ENCODE data around the gene FAF1. TPM values are rescaled to one million over a fixed set of nuclear protein-coding genes. Genes with fewer than 3 reads are reported as not detected.

Gene FAF1
- total and polyA plus RNA-seq, 8 donors, result 20.1 to 144 (median 27.4) TPM

DNA sequence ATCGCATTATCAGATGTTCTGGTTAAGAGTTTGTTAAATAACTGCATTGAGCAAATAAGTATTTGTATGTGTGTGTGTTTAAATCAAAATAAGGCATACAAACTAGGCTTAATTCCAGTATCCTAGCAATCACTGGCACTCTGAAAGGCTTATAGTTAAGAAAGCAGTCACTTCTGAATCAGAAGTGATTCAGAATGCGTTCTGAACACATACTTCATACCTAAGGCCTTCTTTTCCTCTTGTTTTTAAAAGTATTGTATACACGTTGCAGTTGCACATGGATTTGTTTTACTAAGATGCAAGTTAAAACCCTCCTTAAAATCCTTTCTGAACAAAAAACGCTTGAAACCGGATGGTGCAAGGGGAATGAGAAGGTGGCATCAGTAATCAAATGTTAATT is 298.4 kb downstream of the FAF1 start:
- Histone ChIP-seq H3K9me3 (no peaks in the 10 kb centered on the region), H3K4me3 (no peak overlapping the region), H3K27ac (no peak overlapping the region), H3K36me3 (no peaks in the 10 kb centered on the region), H3K4me1 (peaks cover 0 to 14% (median 9%) of the 10 kb centered on the region in 4 donors), H3K27me3 (no peaks in the 10 kb centered on the region)
- TF ChIP-seq, protein P1, sequence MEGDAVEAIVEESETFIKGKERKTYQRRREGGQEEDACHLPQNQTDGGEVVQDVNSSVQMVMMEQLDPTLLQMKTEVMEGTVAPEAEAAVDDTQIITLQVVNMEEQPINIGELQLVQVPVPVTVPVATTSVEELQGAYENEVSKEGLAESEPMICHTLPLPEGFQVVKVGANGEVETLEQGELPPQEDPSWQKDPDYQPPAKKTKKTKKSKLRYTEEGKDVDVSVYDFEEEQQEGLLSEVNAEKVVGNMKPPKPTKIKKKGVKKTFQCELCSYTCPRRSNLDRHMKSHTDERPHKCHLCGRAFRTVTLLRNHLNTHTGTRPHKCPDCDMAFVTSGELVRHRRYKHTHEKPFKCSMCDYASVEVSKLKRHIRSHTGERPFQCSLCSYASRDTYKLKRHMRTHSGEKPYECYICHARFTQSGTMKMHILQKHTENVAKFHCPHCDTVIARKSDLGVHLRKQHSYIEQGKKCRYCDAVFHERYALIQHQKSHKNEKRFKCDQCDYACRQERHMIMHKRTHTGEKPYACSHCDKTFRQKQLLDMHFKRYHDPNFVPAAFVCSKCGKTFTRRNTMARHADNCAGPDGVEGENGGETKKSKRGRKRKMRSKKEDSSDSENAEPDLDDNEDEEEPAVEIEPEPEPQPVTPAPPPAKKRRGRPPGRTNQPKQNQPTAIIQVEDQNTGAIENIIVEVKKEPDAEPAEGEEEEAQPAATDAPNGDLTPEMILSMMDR (IDR thresholded peaks at IDR 0.05), result no peak
- intact Hi-C loops (cut with DNase I; ENCODE audit: low total_unique reads), result no loop called here
- WGBS, 5 donors, result 81 to 87% (median 86%) methylated on average over 5 of the region's 5 CpGs
- DNase-seq, result no peak

- no peaks in the 10 kb centered on the region for H3K27me3 ChIP-seq
- TF ChIP-seq POLR2A (IDR thresholded peaks at IDR 0.05), result no peak
- H3K4me3 ChIP-seq, result no peak overlapping the region
- peaks cover 0 to 13% (median 11%) of the 10 kb centered on the region in 4 donors for H3K36me3 ChIP-seq
- no peak overlapping the region for H3K27ac ChIP-seq
- H3K9me3 ChIP-seq, result no peaks in the 10 kb centered on the region
- intact Hi-C loops (cut with DNase I; ENCODE audit: low total_unique reads), result no loop called here
- DNase-seq, result no peak
- 82 to 98% (median 94%) methylated on average over 2 of the region's 2 CpGs for WGBS, 5 donors
- no peaks in the 10 kb centered on the region for H3K4me1 ChIP-seq
Measured at GRCh38 chr1:50659107-50659662, 300.9 kb downstream of the FAF1 start.

- no peak overlapping the region for H3K4me3 ChIP-seq
- TF ChIP-seq POLR2A (IDR thresholded peaks at IDR 0.05), result no peak
- H3K9me3 ChIP-seq, result no peaks in the 10 kb centered on the region
- no peaks in the 10 kb centered on the region for H3K27me3 ChIP-seq
- 52 to 71% (median 65%) methylated on average over 2 of the region's 2 CpGs for WGBS, 5 donors
- no peak for DNase-seq
- peaks cover 0 to 18% (median 13%) of the 10 kb centered on the region in 4 donors for H3K36me3 ChIP-seq
- no peaks in the 10 kb centered on the region for H3K4me1 ChIP-seq
- H3K27ac ChIP-seq, result no peak overlapping the region
- intact Hi-C loops (cut with DNase I; ENCODE audit: low total_unique reads), result no loop called here
Measured at GRCh38 chr1:50658459-50659076, 301.5 kb downstream of the FAF1 start.

DNA sequence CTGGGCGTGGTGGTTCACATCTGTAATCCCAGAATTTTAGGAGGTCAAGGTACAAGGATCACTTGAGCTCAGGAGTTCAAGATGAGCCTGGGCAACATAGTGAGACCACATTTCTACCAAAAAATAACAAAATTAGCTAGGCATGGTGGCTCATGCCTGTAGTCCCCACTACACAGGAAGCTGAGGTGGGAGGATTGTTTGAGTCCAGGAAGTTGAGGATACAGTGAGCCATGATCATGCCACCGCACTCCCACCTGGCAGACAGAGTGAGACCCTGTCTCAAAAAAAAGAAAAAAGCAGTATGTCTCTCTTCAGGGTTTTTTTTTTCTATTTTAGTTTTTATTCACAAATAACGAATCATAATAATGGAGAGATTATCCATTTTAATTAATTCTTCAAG is 303.1 kb downstream of the FAF1 start:
- intact Hi-C loops (cut with DNase I; ENCODE audit: low total_unique reads), result no loop called here
- no peaks in the 10 kb centered on the region for H3K27me3 ChIP-seq
- 89 to 96% (median 93%) methylated on average over 3 of the region's 3 CpGs for WGBS, 5 donors

DNA sequence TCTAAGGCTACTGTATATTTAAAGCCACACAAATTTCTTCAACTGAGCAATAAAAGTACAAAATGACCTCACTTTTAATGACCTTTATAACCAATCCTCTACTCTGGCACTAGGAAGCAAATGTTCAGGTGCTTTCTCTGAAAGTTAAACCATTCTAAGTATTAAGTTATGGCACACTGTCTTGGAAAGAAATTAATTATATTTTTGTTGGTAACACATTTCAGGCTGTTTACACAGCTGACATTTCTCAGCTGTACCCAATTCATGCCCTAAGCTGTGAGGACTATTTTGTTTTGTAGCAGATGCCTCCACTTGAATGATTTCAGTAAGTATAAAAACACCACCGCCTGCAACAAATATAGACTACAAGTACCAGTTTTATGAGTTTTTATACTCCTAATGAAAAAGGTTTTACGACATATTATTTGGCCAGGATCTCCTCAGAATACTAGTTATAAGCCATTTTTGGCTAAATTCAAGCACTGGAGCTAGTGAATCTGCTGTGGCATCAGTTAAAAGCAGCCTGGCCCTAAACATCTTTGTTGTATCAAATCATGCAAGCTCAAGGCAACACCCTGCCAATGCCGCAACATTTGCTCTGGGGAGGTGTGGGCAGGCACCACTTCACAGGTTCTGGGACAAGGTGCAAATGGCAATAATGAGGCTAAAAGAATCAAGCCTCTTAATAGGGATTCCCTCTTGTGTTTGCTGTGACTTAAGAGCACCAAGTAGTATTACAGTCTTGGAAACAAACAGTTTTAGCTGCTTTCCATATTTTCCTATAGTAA is 308.4 kb downstream of the FAF1 start:
- H3K4me1 ChIP-seq, result no peaks in the 10 kb centered on the region
- no peak for DNase-seq
- peaks cover 0 to 21% (median 13%) of the 10 kb centered on the region in 4 donors for H3K36me3 ChIP-seq
- H3K27me3 ChIP-seq, result no peaks in the 10 kb centered on the region
- no peak overlapping the region for H3K4me3 ChIP-seq
- 83 to 95% (median 93%) methylated on average over 3 of the region's 3 CpGs for WGBS, 5 donors
- no peaks in the 10 kb centered on the region for H3K9me3 ChIP-seq
- TF ChIP-seq, protein P1 (IDR thresholded peaks at IDR 0.05), result no peak
- no peak for TF ChIP-seq POLR2A (IDR thresholded peaks at IDR 0.05)
- no peak for TF ChIP-seq EP300 (IDR thresholded peaks at IDR 0.05)
- TF ChIP-seq POLR2AphosphoS5 (IDR thresholded peaks at IDR 0.05), result no peak
- intact Hi-C loops (cut with DNase I; ENCODE audit: low total_unique reads), result no loop called here
- H3K27ac ChIP-seq, result no peak overlapping the region

More for the DNA sequence above, 303.1 kb downstream of the FAF1 start:
- Histone ChIP-seq H3K4me3 (no peak overlapping the region), H3K27ac (no peak overlapping the region), H3K36me3 (peaks cover 0 to 21% (median 13%) of the 10 kb centered on the region in 4 donors), H3K4me1 (no peaks in the 10 kb centered on the region), H3K9me3 (no peaks in the 10 kb centered on the region)
- no peak for TF ChIP-seq EP300 (IDR thresholded peaks at IDR 0.05)
- TF ChIP-seq POLR2A (IDR thresholded peaks at IDR 0.05), result no peak
- TF ChIP-seq POLR2AphosphoS5 (IDR thresholded peaks at IDR 0.05), result no peak
- TF ChIP-seq, protein P1 (IDR thresholded peaks at IDR 0.05), result no peak
- DNase-seq, result no peak
